GM19239 (cell line): Measurements from ENCODE around the gene PRR5.
A peak's percentile ranks its signal among the peaks of the same experiment; 100 is the strongest.

ENCODE experiments used
- DNase-seq: peaks from one replicate; pipeline ENCODE4 v3.0.0; 2011; ENCODE audit warnings: low spot score; ENCODE audit not compliant: insufficient read length
- FAIRE-seq: peaks from 2 replicates; lab custom pipeline; 2011; peaks lifted over from hg19 to GRCh38; lab: Jason Lieb, UNC

PRR5 gene

GRCh38 chr22:44689915-44690524 lies 12.0 kb upstream of the PRR5 start:
- FAIRE-seq: no peak
- no peak for DNase-seq

- no peak for DNase-seq
- no peak for FAIRE-seq
Observed at GRCh38 chr22:44691796-44692661, 10.0 kb upstream of the PRR5 start.

GRCh38 chr22:44692662-44693007 lies 9.4 kb upstream of the PRR5 start:
- DNase-seq (no peak), FAIRE-seq (no peak)

DNA sequence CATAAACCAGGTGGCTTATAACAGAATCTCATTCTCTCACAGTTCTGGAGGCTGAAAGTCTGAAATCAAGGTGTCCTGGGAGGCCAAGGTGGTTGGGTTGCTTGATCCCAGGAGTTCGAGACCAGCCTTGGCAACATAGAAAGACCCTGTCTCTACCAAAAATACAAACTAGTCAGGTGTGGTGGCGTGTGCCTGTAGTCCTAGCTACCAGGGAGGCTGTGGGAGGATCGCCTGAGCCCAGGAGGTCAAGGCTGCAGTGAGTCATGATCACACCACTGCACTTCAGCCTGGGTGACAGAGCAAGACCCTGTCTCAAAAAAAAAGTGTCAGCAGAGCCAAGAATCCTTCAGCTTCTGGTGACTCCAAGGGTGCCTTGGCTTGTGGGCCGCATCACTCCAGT lies 8.9 kb upstream of the PRR5 start:
- FAIRE-seq: no peak
- DNase-seq: no peak

- FAIRE-seq (no peak), DNase-seq (no peak)
Observed at GRCh38 chr22:44693756-44694155, 8.2 kb upstream of the PRR5 start.

GRCh38 chr22:44697423-44698141 lies 4.4 kb upstream of the PRR5 start:
- DNase-seq: peak; percentile 91
- peak; percentile 78 for FAIRE-seq

- FAIRE-seq: no peak
- no peak for DNase-seq
Observed at GRCh38 chr22:44698531-44699421, 3.2 kb upstream of the PRR5 start.

DNA sequence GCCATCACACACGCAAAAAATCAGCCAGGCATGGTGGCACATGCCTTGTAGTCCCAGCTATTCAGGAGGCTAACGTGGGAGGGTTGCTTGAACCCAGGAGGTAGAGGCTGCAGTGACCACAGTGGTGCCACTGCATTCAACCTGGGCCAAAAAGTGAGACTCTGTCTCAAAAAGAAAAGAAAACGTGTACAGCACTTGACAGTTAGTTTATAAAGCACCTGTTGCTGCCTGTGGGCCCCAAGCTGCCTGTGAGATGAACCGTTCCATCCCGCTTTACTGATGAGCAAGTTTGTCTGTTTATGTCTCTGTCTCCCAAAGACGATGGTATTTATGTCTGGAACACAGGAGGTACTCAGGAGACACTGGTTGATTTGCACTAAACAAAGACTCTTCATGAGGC lies 1.5 kb upstream of the PRR5 start:
- no peak for DNase-seq
- no peak for FAIRE-seq

DNA sequence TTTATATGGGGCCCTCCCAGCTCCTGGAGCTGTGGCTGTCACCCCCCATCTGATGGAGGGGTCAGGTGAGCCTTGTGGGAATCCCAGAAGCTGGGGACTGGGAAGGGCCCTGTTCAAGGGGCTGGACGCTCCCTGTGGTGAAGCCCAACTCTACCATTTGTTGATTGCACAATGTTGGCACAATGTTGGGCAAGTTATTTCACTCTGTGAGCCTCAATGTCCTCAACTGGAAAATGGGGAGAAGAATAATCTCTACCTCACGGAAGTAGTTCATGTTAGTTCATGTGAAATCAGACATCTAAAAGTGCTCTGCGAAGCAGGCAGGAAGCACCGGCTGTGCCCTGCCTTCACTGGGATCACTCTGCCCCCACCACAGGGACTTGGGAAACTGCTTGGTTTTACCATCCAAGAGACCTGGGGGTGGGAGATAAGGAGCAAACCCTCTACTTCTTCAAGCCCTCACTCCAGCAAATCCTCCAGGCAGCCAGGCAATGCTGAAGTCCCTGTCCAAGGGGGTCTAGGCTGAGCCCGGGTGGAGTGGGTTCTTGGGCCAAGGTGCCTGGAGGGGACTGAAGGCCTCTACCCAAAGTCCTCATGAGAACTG lies 715 bp upstream of the PRR5 start:
- FAIRE-seq: no peak

GRCh38 chr22:44702479-44703198 lies 635 bp downstream of the PRR5 start:
- FAIRE-seq (peak; percentile 26), DNase-seq (no peak)

More for the DNA sequence above, 715 bp upstream of the PRR5 start:
- DNase-seq: no peak

DNA sequence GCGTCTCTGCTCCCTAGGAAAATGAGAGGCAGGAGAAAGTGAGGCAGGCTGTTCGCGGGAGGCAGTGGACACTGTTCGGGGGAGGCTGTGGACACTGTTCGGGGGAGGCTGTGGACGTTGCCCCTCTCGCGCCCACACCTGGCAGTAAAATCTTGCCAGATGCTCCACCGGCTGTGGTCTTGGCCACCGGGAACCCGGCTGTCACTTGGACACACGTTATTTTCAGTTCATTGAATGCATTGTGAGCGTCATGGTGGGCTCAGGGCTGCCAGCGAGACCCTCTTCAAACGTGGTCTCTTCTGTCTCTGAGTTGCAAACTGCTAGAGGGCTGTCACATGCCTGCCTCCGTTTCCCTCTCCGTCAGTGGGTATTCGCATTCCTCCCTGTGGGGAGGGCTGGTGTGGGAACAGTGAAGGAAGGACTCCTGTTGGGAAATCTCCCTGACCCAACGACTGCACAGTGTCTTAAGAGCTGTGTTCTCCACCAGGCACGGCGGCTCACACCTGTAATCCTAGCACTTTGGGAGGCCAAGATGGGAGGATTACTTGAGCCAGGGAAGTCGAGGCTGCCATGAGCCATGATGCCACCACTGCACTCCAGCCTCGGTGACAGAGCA lies 1.4 kb downstream of the PRR5 start:
- no peak for DNase-seq
- no peak for FAIRE-seq

- no peak for DNase-seq
- FAIRE-seq: no peak
Observed at GRCh38 chr22:44704159-44705021, 2.4 kb downstream of the PRR5 start.

GRCh38 chr22:44705022-44705297 lies 3.0 kb downstream of the PRR5 start:
- FAIRE-seq: no peak
- no peak for DNase-seq

- no peak for FAIRE-seq
- DNase-seq: no peak
Observed at GRCh38 chr22:44706488-44706887, 4.5 kb downstream of the PRR5 start.

DNA sequence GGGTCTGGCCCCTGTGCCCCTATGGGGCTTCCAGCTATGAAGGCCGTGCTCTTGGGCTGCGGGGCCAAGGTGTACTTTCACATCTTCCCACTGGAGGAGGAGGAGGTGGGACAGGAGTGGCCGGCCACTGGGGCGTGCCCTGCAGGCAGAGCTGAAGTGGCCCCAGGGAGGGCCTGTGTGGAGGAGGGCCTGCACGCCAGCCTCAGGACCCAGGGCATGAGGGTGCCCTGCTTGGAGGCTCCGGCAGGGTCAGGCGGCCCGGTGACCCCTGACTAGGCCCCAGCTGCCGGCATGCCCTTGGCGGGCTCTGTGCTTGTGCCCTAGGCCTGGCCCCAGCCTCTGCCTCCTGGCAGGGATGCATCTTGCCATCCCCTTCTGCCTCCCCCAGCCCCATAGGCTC lies 5.2 kb downstream of the PRR5 start:
- no peak for FAIRE-seq
- DNase-seq: no peak

GRCh38 chr22:44707752-44708151 lies 5.7 kb downstream of the PRR5 start:
- FAIRE-seq: no peak
- DNase-seq: no peak

GRCh38 chr22:44709881-44710392 lies 7.9 kb downstream of the PRR5 start:
- no peak for FAIRE-seq
- DNase-seq: no peak
